Kidney (tissue), 14 donors: ENCODE results near the gene PADI1. TPM values are rescaled to one million over a fixed set of nuclear protein-coding genes. Genes with fewer than 3 reads are reported as not detected.

Experiments used
- DNase-seq, 5 donors: peaks; one replicate each; pipeline ENCODE4 v3.0.0-alpha.2; 2013 to 2020
- FAIRE-seq: peaks from 2 replicates; lab custom pipeline; 2012; peaks lifted over from hg19 to GRCh38; lab: Jason Lieb, UNC
- H3K27ac ChIP-seq, 2 donors: one replicate each; pipeline ENCODE4 v1.7.0; 2013; ENCODE audit warnings: low read depth in 2 of 2, low read length in 2 of 2, inconsistent platforms in 1 of 2
- H3K27me3 ChIP-seq: one replicate; pipeline ENCODE4 v1.7.1; 2013; ENCODE audit warnings: low read length, inconsistent platforms; ENCODE audit not compliant: control insufficient read depth, insufficient read depth
- H3K36me3 ChIP-seq, 3 donors: one replicate each; pipeline versions ENCODE4 v1.7.0 to v1.7.1; 2013; ENCODE audit warnings: low read length in 3 of 3, control low read depth in 1 of 3, inconsistent platforms in 1 of 3; ENCODE audit not compliant: insufficient read depth in 3 of 3, control insufficient read depth in 2 of 3
- H3K4me1 ChIP-seq, 3 donors: one replicate each; pipeline versions ENCODE4 v1.7.0 to v1.7.1; 2013; ENCODE audit warnings: low read length in 3 of 3, inconsistent platforms in 1 of 3, low read depth in 1 of 3; ENCODE audit not compliant: control insufficient read depth in 2 of 3, insufficient read depth in 2 of 3
- H3K4me3 ChIP-seq, 3 donors: one replicate each; pipeline versions ENCODE4 v1.7.0 to v1.8.1; 2013; ENCODE audit warnings: low read length in 3 of 3, control low read depth in 1 of 3, inconsistent platforms in 1 of 3
- H3K9ac ChIP-seq, 3 donors: one replicate each; pipeline versions ENCODE4 v1.7.0 to v1.7.1; 2013; ENCODE audit warnings: low read length in 3 of 3, control low read depth in 1 of 3, inconsistent platforms in 1 of 3
- H3K9me3 ChIP-seq, 3 donors: one replicate each; pipeline versions ENCODE4 v1.7.0 to v1.7.1; 2013; ENCODE audit warnings: low read length in 3 of 3, control low read depth in 1 of 3, inconsistent platforms in 1 of 3; ENCODE audit not compliant: control insufficient read depth in 2 of 3, insufficient read depth in 1 of 3
- intact Hi-C: fragments of 100-400 bp; cut with DNase I; formaldehyde crosslinking; loops from one replicate; pipeline ENCODE4 v1.11.1; 2022
- polyA plus RNA-seq: library from polyadenylated mRNA; stranded (reverse); fragments of 350-450 nt; fragmentation: Illumina TruSeq; extraction: RNeasy Lipid Tissue Mini Kit (QIAGEN cat#74804); gene quantifications from one replicate; pipeline ENCODE4 v1.2.3, GENCODE V29; 2014; ENCODE audit warnings: low read depth, low replicate concordance; ENCODE audit not compliant: insufficient read depth
- total RNA-seq: library from RNA; stranded (reverse); fragmentation: NEBNext Ultra II Directional; extraction: Animal tissue kit (Norgen Biotek cat#: 25700); gene quantifications from one replicate; pipeline ENCODE4 v1.2.1, GENCODE V29; 2021
- TF ChIP-seq, protein P1 (sequence below): IDR thresholded peaks from 3 replicates; pipeline ENCODE4 v1.5.1; 2012; ENCODE audit warnings: mild to moderate bottlenecking, moderate library complexity, borderline replicate concordance; ENCODE audit not compliant: insufficient read depth; ENCODE audit errors: extremely low read depth
- donor health status: control.
- donor health status: control.
- donor health status: control.
- donor health status: control.
- donor health status: control.
- donor health status: DM: yes; HTN: yes; CAD: no.
- donor health status: Normal renal cell carcinoma (clear cell type).

The PADI1 gene
- total and polyA plus RNA-seq, 2 donors from 2014 or later = 1.3 TPM; not detected in 1

DNA sequence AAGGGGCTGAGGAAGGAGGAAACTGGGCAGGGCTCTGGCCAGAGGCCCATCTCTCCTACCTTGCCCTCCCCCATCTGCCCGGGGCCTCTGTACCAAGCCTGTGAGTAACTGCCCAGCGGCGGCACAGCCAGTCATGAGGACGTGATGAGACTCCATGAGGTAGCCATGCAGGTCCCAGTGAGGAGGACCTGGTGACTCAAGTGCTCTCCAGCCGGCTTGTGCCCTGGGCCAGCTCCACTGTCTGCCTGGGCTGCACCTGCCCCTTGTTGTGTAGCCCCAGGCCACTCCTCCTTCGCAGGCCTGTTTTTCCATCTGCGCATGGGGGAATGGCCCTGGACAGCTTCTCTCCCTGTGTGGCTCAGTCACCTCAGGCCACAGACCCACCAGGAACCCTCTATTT lies 42.0 kb upstream of the PADI1 start:
- H3K27me3 ChIP-seq = no peaks in the 10 kb centered on the region
- H3K36me3 ChIP-seq = no peaks in the 10 kb centered on the region
- no peaks in the 10 kb centered on the region for H3K4me1 ChIP-seq
- no peak overlapping the region for H3K27ac ChIP-seq
- intact Hi-C loops = no loop called here
- H3K4me3 ChIP-seq = no peak overlapping the region
- DNase-seq = no peak
- H3K9ac ChIP-seq = no peak overlapping the region
- H3K9me3 ChIP-seq = no peaks in the 10 kb centered on the region
- TF ChIP-seq, protein P1, sequence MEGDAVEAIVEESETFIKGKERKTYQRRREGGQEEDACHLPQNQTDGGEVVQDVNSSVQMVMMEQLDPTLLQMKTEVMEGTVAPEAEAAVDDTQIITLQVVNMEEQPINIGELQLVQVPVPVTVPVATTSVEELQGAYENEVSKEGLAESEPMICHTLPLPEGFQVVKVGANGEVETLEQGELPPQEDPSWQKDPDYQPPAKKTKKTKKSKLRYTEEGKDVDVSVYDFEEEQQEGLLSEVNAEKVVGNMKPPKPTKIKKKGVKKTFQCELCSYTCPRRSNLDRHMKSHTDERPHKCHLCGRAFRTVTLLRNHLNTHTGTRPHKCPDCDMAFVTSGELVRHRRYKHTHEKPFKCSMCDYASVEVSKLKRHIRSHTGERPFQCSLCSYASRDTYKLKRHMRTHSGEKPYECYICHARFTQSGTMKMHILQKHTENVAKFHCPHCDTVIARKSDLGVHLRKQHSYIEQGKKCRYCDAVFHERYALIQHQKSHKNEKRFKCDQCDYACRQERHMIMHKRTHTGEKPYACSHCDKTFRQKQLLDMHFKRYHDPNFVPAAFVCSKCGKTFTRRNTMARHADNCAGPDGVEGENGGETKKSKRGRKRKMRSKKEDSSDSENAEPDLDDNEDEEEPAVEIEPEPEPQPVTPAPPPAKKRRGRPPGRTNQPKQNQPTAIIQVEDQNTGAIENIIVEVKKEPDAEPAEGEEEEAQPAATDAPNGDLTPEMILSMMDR = no peak
- no peak for FAIRE-seq

DNA sequence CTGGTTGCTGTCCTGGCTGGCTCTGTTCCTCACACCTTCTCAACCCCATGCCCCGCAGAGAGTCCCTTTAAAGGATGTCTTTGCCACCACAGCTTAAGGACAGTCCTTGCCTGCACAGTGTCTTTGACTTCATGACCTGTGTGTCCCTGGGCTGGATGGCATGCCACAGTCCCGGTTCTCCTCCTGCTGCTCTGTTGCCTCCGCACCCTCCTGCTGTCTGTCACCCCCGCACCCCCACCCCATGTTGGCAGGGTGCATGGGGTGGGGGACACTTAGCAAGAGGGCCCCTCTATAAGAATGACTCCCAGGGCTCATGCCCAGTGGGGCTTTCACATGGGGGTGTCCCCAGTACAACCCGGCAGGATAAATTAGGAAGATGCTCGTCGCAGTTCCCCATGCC lies 41.6 kb upstream of the PADI1 start:
- Histone ChIP-seq H3K9me3 (no peaks in the 10 kb centered on the region), H3K4me3 (no peak overlapping the region), H3K27me3 (no peaks in the 10 kb centered on the region), H3K4me1 (no peaks in the 10 kb centered on the region), H3K27ac (no peak overlapping the region), H3K36me3 (no peaks in the 10 kb centered on the region), H3K9ac (no peak overlapping the region)
- FAIRE-seq = no peak
- intact Hi-C loops = no loop called here
- no peak for DNase-seq
- TF ChIP-seq, protein P1 = no peak

DNA sequence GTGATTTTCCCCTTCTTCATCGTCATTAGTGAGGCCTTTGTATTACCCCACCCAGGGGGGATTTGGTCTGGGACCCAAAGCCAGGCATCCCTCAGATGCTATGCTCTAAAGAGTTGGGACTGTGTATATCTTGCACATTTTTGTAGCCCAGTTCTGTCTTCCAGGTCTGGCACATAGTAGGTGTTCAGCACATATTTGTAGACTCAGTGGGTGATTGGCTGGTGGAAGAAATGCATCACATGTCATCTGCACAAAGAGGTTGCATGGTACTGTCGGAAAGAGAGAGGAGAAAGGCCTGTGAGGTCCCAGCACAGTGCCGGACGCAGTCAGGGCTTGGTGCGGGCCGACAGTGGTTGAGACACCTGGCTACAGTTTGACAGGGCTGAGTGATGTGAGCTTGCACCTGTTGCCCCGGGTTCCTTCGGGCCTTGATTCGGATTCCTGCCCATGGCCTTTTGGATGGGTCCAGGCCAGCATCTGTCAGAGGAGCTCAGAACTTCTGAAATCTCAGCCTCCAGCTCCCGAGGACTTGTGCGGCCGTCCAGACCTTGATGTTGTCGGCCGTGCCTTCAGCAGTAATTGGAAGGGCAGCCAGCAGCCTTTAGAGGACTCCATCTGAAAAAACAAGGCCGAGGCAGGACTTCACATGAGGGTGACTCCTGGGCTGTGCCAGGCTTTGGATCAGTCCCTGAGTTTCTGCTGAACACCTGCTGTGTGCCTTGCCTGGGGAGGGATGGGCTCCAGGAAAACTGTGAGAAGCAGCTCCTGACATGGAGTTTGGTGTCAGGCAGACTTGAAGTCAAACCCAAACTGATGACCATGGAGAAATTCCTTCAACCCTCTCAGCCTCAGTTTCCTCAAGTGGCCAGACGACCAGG lies 40.9 kb upstream of the PADI1 start:
- no peak overlapping the region for H3K27ac ChIP-seq
- H3K9me3 ChIP-seq = no peaks in the 10 kb centered on the region
- DNase-seq (no peak), FAIRE-seq (no peak)
- no peak overlapping the region for H3K9ac ChIP-seq
- H3K4me1 ChIP-seq = no peaks in the 10 kb centered on the region
- H3K27me3 ChIP-seq = no peaks in the 10 kb centered on the region
- no peaks in the 10 kb centered on the region for H3K36me3 ChIP-seq
- H3K4me3 ChIP-seq = no peak overlapping the region
- TF ChIP-seq, protein P1 = no peak
- intact Hi-C loops = no loop called here
